Esophagus (tissue), 2 donors: ENCODE data around the gene SLC30A9. TPM values are rescaled to one million over a fixed set of nuclear protein-coding genes. Genes with fewer than 3 reads are reported as not detected.

Experiments used
- H3K27ac ChIP-seq, 2 donors: one replicate each; pipeline ENCODE4 v1.5.1; 2013; ENCODE audit warnings: low read depth in 2 of 2, mild to moderate bottlenecking in 2 of 2, inconsistent platforms in 1 of 2, low read length in 1 of 2, moderate library complexity in 1 of 2
- H3K27me3 ChIP-seq, 2 donors: one replicate each; pipeline ENCODE4 v1.6.1; 2013; ENCODE audit warnings: low read length in 2 of 2, control low read depth in 1 of 2, mild to moderate bottlenecking in 1 of 2; ENCODE audit not compliant: insufficient read depth in 2 of 2, control insufficient read depth in 1 of 2
- H3K36me3 ChIP-seq, 2 donors: one replicate each; pipeline ENCODE4 v1.6.1; 2013; ENCODE audit warnings: low read length in 1 of 2; ENCODE audit not compliant: control insufficient read depth in 2 of 2, insufficient read depth in 2 of 2
- H3K4me1 ChIP-seq, 2 donors: one replicate each; pipeline ENCODE4 v1.6.1; 2013; ENCODE audit warnings: low read length in 1 of 2; ENCODE audit not compliant: control insufficient read depth in 2 of 2, insufficient read depth in 2 of 2
- H3K4me3 ChIP-seq, 2 donors: one replicate each; pipeline ENCODE4 v1.5.1; 2013; ENCODE audit warnings: low read length in 2 of 2, mild to moderate bottlenecking in 2 of 2, low read depth in 1 of 2, moderate library complexity in 1 of 2
- H3K9me3 ChIP-seq, 2 donors: one replicate each; pipeline ENCODE4 v1.6.1; 2013; ENCODE audit warnings: mild to moderate bottlenecking in 2 of 2, low read depth in 1 of 2, low read length in 1 of 2, moderate library complexity in 1 of 2; ENCODE audit not compliant: control insufficient read depth in 2 of 2, insufficient read depth in 1 of 2
- WGBS, 2 donors: extraction: QIAGEN DNeasy Blood & Tissue Kit; methylation state at CpG; one replicate each; pipeline ENCODE4 v1.1.7; 2013; 5-methylcytosine and 5-hydroxymethylcytosine counted together
- polyA plus RNA-seq, 2 donors: library from polyadenylated mRNA; stranded (reverse); fragments of 200-250 nt; gene quantifications; one replicate each; pipeline ENCODE4 v1.2.3, GENCODE V29; 2013
- donor health status: healthy with polysubstance abuse.
- donor health status: Bipolar disorder and iron deficiency.

Gene SLC30A9
- polyA plus RNA-seq, 2 donors = 10.5 to 16.0 TPM

DNA sequence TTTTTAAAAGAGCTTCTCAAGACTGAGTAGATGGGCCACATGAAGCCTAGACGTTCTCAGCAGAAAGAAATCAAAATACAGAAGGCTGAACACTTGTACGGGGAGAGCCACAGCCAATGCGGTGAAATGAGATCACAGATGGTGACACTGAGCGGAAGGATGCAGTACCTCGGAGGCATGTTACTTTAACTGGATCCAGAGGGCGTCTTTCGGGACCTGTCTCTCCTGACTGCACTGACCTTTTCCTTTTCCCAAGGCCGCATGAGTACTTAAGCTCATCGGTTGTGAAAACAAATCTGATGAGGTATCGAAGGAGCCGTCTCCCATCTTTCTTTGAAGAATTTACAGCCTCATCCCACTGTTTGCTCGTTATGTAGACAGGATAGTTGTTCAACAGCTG, 129.6 kb downstream of the SLC30A9 start:
- no peak overlapping the region for H3K4me3 ChIP-seq
- WGBS, 2 donors = 62 to 66% methylated on average over 12 of the region's 12 CpGs
- H3K27ac ChIP-seq = no peak overlapping the region
- no peaks in the 10 kb centered on the region for H3K4me1 ChIP-seq
- H3K36me3 ChIP-seq = no peaks in the 10 kb centered on the region
- H3K27me3 ChIP-seq = no peaks in the 10 kb centered on the region
- peaks cover 0 to 3% of the 10 kb centered on the region in 2 donors for H3K9me3 ChIP-seq

DNA sequence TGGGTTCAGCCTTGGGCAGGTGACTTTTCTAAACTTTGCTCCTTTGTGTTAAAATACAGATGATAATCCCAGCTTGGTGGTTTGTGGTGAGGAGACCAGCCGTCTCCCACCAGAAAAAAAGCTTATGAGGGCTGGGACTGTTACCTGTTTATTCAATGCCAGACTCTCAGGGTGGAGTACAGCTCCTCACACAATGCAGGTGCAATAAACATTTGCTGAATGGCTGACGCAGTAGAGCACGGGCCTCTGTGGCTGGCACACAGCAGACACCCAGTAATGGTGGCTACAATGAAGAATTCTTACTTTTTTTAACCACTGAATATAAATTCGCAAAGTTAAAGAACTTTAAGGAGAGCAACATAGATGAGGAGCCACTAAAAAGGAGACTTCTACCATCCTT, 131.9 kb downstream of the SLC30A9 start:
- Histone ChIP-seq H3K9me3 (peaks cover 0 to 3% of the 10 kb centered on the region in 2 donors), H3K27me3 (no peaks in the 10 kb centered on the region), H3K27ac (no peak overlapping the region), H3K4me3 (no peak overlapping the region), H3K36me3 (no peaks in the 10 kb centered on the region), H3K4me1 (no peaks in the 10 kb centered on the region)
- WGBS, 2 donors = 57 to 64% methylated on average over 4 of the region's 4 CpGs

DNA sequence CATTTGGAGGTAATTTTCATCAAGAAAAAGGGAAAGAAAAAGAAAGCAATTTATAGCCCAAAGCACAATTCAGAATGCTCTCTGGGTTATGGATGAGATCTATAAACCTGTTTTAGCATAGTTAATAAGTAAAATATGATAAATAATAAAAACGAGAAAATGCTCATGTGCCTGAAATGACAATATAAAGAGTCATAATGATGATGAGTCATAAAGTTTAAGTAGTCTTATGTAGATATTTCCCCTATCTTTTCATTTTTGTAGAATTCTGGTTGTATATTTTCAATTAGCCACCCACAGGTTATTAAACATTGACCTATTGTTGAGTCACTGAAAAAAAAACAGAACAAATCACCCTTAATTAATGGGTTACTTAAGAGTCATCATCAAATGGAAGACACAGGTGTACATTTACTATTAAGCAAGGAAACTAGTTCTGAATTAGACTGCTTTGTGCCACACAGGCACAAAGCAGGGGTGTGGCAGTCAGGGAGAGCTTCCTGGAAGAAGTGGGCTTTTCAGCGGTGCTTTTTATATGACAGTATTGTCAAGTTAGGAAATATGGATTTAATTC, 132.8 kb downstream of the SLC30A9 start:
- Histone ChIP-seq H3K36me3 (no peaks in the 10 kb centered on the region), H3K27ac (no peak overlapping the region), H3K4me3 (no peak overlapping the region), H3K27me3 (no peaks in the 10 kb centered on the region), H3K9me3 (peaks cover 0 to 3% of the 10 kb centered on the region in 2 donors), H3K4me1 (no peaks in the 10 kb centered on the region)
- 72 to 74% methylated on average over 2 of the region's 2 CpGs for WGBS, 2 donors

DNA sequence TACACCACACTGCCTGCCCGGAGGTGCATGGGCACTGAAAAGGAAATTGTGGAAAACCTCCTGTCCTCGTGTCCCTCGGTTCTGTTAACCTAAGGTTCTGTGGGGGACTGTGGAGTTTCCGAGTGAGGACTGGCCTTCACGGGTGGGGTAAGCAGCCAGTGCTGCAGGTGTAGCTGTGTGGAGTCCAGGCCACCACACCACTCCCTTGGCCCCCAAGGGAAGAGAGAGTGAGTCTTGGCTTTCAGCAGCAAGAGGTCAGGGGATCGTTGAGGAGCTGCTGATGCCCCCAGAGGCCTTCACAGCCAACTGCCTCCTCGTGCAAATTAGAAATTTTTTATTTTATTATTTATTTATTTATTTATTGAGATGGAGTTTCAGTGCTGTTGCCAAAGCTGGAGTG, 141.8 kb downstream of the SLC30A9 start:
- Histone ChIP-seq H3K27me3 (no peaks in the 10 kb centered on the region), H3K27ac (no peak overlapping the region), H3K4me3 (no peak overlapping the region), H3K9me3 (no peaks in the 10 kb centered on the region), H3K36me3 (no peaks in the 10 kb centered on the region), H3K4me1 (no peaks in the 10 kb centered on the region)
- WGBS, 2 donors = 89 to 92% methylated on average over 7 of the region's 7 CpGs

DNA sequence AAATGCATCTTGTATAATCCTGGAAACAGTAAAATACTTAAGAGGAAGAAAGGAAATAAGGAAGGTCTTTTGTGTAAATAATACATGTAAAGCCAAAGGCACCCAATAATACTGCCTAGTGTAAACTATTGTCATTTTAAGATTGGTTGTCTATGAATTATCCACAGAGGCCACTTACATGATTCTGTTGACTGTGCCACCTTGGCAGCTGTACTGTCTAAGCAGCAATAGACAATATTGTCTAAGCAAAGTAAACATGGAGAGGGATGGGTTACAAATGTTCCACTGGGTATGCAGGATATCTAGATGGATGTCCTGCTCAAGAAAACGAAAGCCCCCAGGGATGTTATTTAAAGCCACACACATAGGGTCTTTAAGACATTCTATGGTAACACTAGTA, 142.7 kb downstream of the SLC30A9 start:
- Histone ChIP-seq H3K9me3 (no peaks in the 10 kb centered on the region), H3K36me3 (no peaks in the 10 kb centered on the region), H3K27ac (no peak overlapping the region), H3K4me3 (no peak overlapping the region), H3K4me1 (no peaks in the 10 kb centered on the region), H3K27me3 (no peaks in the 10 kb centered on the region)
- 43 to 68% methylated on average over 1 of the region's 1 CpG for WGBS, 2 donors

DNA sequence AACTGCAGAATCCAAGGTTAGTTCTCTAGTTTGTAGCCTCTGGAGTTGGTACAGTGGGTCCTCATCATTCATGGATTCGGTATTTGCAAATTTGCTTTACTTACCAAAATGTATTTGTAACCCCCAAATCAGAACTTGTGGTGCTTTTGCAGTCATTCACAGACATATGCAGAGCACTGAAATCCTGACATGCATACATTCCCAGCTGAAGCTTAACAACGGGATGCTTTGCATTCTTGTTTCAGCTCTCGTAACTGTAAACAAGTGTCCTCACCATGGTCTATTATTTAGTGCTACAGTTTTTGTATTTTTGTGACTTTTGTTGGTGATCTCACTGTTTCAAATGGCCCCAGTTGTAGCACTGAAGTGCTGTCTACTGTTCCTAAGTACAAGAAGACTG, 146.0 kb downstream of the SLC30A9 start:
- H3K27ac ChIP-seq = no peak overlapping the region
- no peaks in the 10 kb centered on the region for H3K36me3 ChIP-seq
- H3K4me1 ChIP-seq = no peaks in the 10 kb centered on the region
- no peak overlapping the region for H3K4me3 ChIP-seq
- H3K27me3 ChIP-seq = no peaks in the 10 kb centered on the region
- H3K9me3 ChIP-seq = no peaks in the 10 kb centered on the region
- WGBS, 2 donors = 75 to 77% methylated on average over 3 of the region's 3 CpGs

Other genes starting within 250 kb of the SLC30A9 start
- not detected for gene PHOX2B, start 241.8 kb upstream of the SLC30A9 start, polyA plus RNA-seq
- 10 to 100 TPM; 10.9 to 21.0 TPM for gene TMEM33, start 55.1 kb upstream of the SLC30A9 start, polyA plus RNA-seq
- gene DCAF4L1, start 8.8 kb upstream of the SLC30A9 start, polyA plus RNA-seq = under 1 TPM; 0.06 to 0.14 TPM
- gene BEND4, start 162.1 kb downstream of the SLC30A9 start, polyA plus RNA-seq = under 1 TPM in 1 of 2 donors, not detected in 1; under 0.01 TPM